H1 (cell line): Measurements from ENCODE around the gene CORIN. TPM values are rescaled to one million over a fixed set of nuclear protein-coding genes. Genes with fewer than 3 reads are reported as not detected.

Experiments used
- CTCF ChIA-PET: fragments of 300-600 bp; sonication (Branson Sonifier 250); formaldehyde crosslinking; loops from one replicate; lab custom pipeline; 2021; ENCODE audit not compliant: partially characterized antibody; lab: Charles Lee
- POLR2A ChIA-PET: fragments of 300-600 bp; sonication (Branson Sonifier 250); formaldehyde crosslinking; loops from one replicate; lab custom pipeline; 2021; ENCODE audit warnings: inconsistent platforms; ENCODE audit not compliant: partially characterized antibody; lab: Charles Lee
- DNase-seq, 2 experiments: peaks; one replicate each; pipeline versions ENCODE4 v3.0.0 to v3.0.0-alpha.2; 2010 to 2022; ENCODE audit warnings: low spot score in 2 of 2, low read depth in 1 of 2, mixed read lengths in 1 of 2
- FAIRE-seq: peaks from 2 replicates; lab custom pipeline; 2011; peaks lifted over from hg19 to GRCh38; lab: Jason Lieb, UNC
- H2AFZ ChIP-seq: 2 replicates; pipeline ENCODE4 v1.8.1; 2012; ENCODE audit warnings: low read length, inconsistent platforms
- H2AK5ac ChIP-seq: 2 replicates; pipeline ENCODE4 v1.6.1; 2013; ENCODE audit warnings: low read depth, low read length
- H2BK120ac ChIP-seq: replicated peaks from 2 replicates; pipeline ENCODE3; 2013; ENCODE audit warnings: low read depth, low read length, inconsistent platforms
- H2BK12ac ChIP-seq: 2 replicates; pipeline ENCODE4 v1.6.1; 2013; ENCODE audit warnings: low read depth, low read length
- H2BK15ac ChIP-seq: 2 replicates; pipeline ENCODE4 v1.6.1; 2013; ENCODE audit warnings: low read length
- H2BK20ac ChIP-seq: 2 replicates; pipeline ENCODE4 v1.6.1; 2013; ENCODE audit warnings: low read length
- H2BK5ac ChIP-seq: 2 replicates; pipeline ENCODE4 v1.6.1; 2013; ENCODE audit warnings: low read depth, low read length
- H3K14ac ChIP-seq: 2 replicates; pipeline ENCODE4 v1.6.1; 2013; ENCODE audit warnings: inconsistent platforms; ENCODE audit not compliant: insufficient read length
- H3K18ac ChIP-seq: 2 replicates; pipeline ENCODE4 v1.6.1; 2013; ENCODE audit warnings: low read length; ENCODE audit errors: extremely low read depth
- H3K23ac ChIP-seq: 2 replicates; pipeline ENCODE4 v1.6.1; 2013; ENCODE audit warnings: inconsistent platforms; ENCODE audit not compliant: insufficient read length
- H3K23me2 ChIP-seq: 2 replicates; pipeline ENCODE4 v1.6.1; 2013; ENCODE audit warnings: low read depth, low read length
- H3K27ac ChIP-seq: 2 replicates; pipeline ENCODE4 v1.6.1; 2011; ENCODE audit warnings: low read depth, low read length, inconsistent platforms
- H3K27me3 ChIP-seq, 4 experiments: replicated peaks in 1 of 4; 1 replicate in 1 of 4; 2 replicates in 3 of 4; pipeline versions ENCODE4 v1.6.1 to v1.8.1; 2011 to 2013; ENCODE audit warnings: low read length in 3 of 4, mild to moderate bottlenecking in 3 of 4, inconsistent platforms in 2 of 4, mixed read lengths in 2 of 4, moderate library complexity in 1 of 4; ENCODE audit not compliant: control insufficient read depth in 3 of 4, insufficient read depth in 3 of 4; ENCODE audit errors: extremely low read depth in 1 of 4
- H3K36me3 ChIP-seq, 4 experiments: 2 replicates each; pipeline versions ENCODE4 v1.6.1 to v1.8.1; 2011 to 2013; ENCODE audit warnings: mild to moderate bottlenecking in 4 of 4, low read length in 3 of 4, moderate library complexity in 2 of 4, control low read depth in 1 of 4, inconsistent platforms in 1 of 4; ENCODE audit not compliant: insufficient read depth in 4 of 4, control insufficient read depth in 2 of 4
- H3K4ac ChIP-seq: replicated peaks from 2 replicates; pipeline ENCODE3; 2013; ENCODE audit warnings: low read length, low read depth, mixed read lengths, inconsistent platforms; ENCODE audit not compliant: insufficient read length
- H3K4me1 ChIP-seq, 4 experiments: replicated peaks in 1 of 4; 1 replicate in 1 of 4; 2 replicates in 3 of 4; pipeline versions ENCODE4 v1.6.1 to v1.8.1; 2011 to 2013; ENCODE audit warnings: low read length in 3 of 4, inconsistent platforms in 2 of 4, mixed read lengths in 1 of 4; ENCODE audit not compliant: insufficient read depth in 4 of 4, control insufficient read depth in 3 of 4
- H3K4me2 ChIP-seq, 2 experiments: 2 replicates each; pipeline versions ENCODE4 v1.6.1 to v1.8.1; 2011 to 2013; ENCODE audit warnings: low read depth in 2 of 2, low read length in 2 of 2, control low read depth in 1 of 2, inconsistent platforms in 1 of 2, mild to moderate bottlenecking in 1 of 2; ENCODE audit not compliant: insufficient read depth in 1 of 2
- H3K4me3 ChIP-seq, 4 experiments: fragments of 200-600, 300-600 bp in 1 of 4; sonication (generic), shearing (Covaris generic), sonication (Bioruptor Twin) in 1 of 4; 2 replicates each; pipeline versions ENCODE4 v1.5.1 to v1.8.1; 2011 to 2016; ENCODE audit warnings: low read length in 4 of 4, low read depth in 3 of 4, control low read depth in 2 of 4, inconsistent platforms in 2 of 4, mild to moderate bottlenecking in 2 of 4, mixed read lengths in 1 of 4, moderate library complexity in 1 of 4; ENCODE audit not compliant: insufficient read depth in 2 of 4; ENCODE audit errors: extremely low read depth in 1 of 4
- H3K56ac ChIP-seq: replicated peaks from 2 replicates; pipeline ENCODE3; 2013; ENCODE audit warnings: low read depth, mild to moderate bottlenecking, mixed read lengths, low read length, inconsistent platforms; ENCODE audit not compliant: insufficient read length
- H3K79me1 ChIP-seq: 2 replicates; pipeline ENCODE4 v1.6.1; 2013; ENCODE audit warnings: low read depth, low read length, control low read depth
- H3K79me2 ChIP-seq, 2 experiments: 2 replicates each; pipeline versions ENCODE4 v1.6.1 to v1.8.1; 2012 to 2013; ENCODE audit warnings: low read length in 2 of 2, mild to moderate bottlenecking in 2 of 2, inconsistent platforms in 1 of 2; ENCODE audit not compliant: insufficient read depth in 2 of 2, control insufficient read depth in 1 of 2
- H3K9ac ChIP-seq, 4 experiments: replicated peaks in 1 of 4; 1 replicate in 1 of 4; 2 replicates in 3 of 4; pipeline versions ENCODE4 v1.6.1 to v1.8.1; 2011 to 2013; ENCODE audit warnings: low read depth in 3 of 4, low read length in 3 of 4, control low read depth in 2 of 4, mild to moderate bottlenecking in 2 of 4, moderate library complexity in 2 of 4, inconsistent platforms in 1 of 4; ENCODE audit errors: extremely low read depth in 1 of 4
- H3K9me3 ChIP-seq, 2 experiments: 2 replicates each; pipeline versions ENCODE4 v1.6.1 to v1.8.1; 2012 to 2013; ENCODE audit warnings: mild to moderate bottlenecking in 2 of 2, moderate library complexity in 2 of 2, control low read depth in 1 of 2, inconsistent platforms in 1 of 2, low read depth in 1 of 2, low read length in 1 of 2, mixed read lengths in 1 of 2; ENCODE audit not compliant: insufficient read depth in 2 of 2
- H4K20me1 ChIP-seq, 2 experiments: replicated peaks in 1 of 2; 2 replicates each; pipeline versions ENCODE3 to v1.8.1; 2011 to 2013; ENCODE audit warnings: inconsistent platforms in 2 of 2, low read length in 2 of 2, mild to moderate bottlenecking in 1 of 2; ENCODE audit not compliant: insufficient read depth in 2 of 2, control insufficient read depth in 1 of 2
- H4K5ac ChIP-seq: 2 replicates; pipeline ENCODE4 v1.6.1; 2013; ENCODE audit warnings: low read length, low read depth, mixed read lengths, inconsistent platforms; ENCODE audit not compliant: insufficient read length
- H4K8ac ChIP-seq: 2 replicates; pipeline ENCODE4 v1.8.0; 2013; ENCODE audit warnings: mild to moderate bottlenecking, moderate library complexity, low read length, inconsistent platforms; ENCODE audit not compliant: insufficient read depth; ENCODE audit errors: extremely low read depth
- H4K91ac ChIP-seq: replicated peaks from 2 replicates; pipeline ENCODE3; 2013; ENCODE audit warnings: low read length, mixed read lengths, inconsistent platforms; ENCODE audit not compliant: insufficient read length
- WGBS, 2 experiments: shearing (Covaris generic) in 1 of 2; methylation state at CpG; one replicate each; pipeline versions ENCODE4 v1.1.6 to v1.1.7; 2013 to 2015; ENCODE audit warnings: low lambda C conversion rate in 2 of 2, mixed read lengths in 2 of 2, inconsistent platforms in 1 of 2, low coverage in 1 of 2, missing lambda C conversion rate in 1 of 2; ENCODE audit not compliant: insufficient replicate concordance in 2 of 2, insufficient coverage in 1 of 2, insufficient read length in 1 of 2; ENCODE audit errors: extremely low coverage in 1 of 2, missing lambda C conversion rate in 1 of 2; 5-methylcytosine and 5-hydroxymethylcytosine counted together
- polyA plus RNA-seq, 7 experiments: library from polyadenylated mRNA; depleted of rRNA in 3 of 7; stranded (reverse) in 5 of 7; unstranded in 2 of 7; fragments of >200 nt in 5 of 7; fragments of 200-250 nt in 2 of 7; gene quantifications; 1 replicate in 5 of 7; 2 replicates in 1 of 7; 4 replicates in 1 of 7; pipeline versions ENCODE4 v1.2.1 to v1.2.3, GENCODE V29; 2011 to 2013; ENCODE audit warnings: missing spikeins in 2 of 7, mixed read lengths in 2 of 7
- total RNA-seq: library from RNA; stranded (reverse); fragmentation: NEBNext Ultra II Directional; extraction: Animal tissue kit (Norgen Biotek cat#: 25700); gene quantifications from 2 replicates; pipeline ENCODE4 v1.2.1, GENCODE V29; 2021

CORIN gene
- total and polyA plus RNA-seq, 2 of the 8 experiments (the other 6 are each of a cell fraction or from before 2014, with no cell fraction given) = 0.09 to 0.32 TPM

DNA sequence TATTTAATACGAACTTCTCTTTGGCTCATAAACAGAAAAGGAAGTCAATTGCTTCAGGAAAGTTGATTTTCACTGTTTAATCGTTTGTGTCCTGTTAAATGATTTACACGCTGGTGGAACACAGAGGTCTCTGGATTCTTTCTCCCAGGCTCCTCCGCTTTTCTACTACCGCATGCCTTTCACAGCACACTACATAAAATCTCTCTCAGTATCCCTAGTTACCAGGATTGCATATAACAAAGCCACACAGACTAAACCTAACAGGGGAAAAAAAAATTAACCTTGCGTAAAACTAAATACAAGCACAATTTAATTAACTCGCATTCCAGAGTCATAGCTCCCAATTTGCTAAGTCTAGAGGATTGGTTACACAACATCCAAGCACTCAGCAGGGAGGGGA is 133.9 kb downstream of the CORIN start:
- Histone ChIP-seq H3K79me2 (no peaks in the 10 kb centered on the region), H3K4me2 (no peak overlapping the region), H3K36me3 (no peaks in the 10 kb centered on the region), H4K91ac (no peak overlapping the region), H2BK15ac (no peak overlapping the region), H3K4ac (no peak overlapping the region), H3K27me3 (no peaks in the 10 kb centered on the region), H2BK12ac (no peak overlapping the region), H3K23me2 (no peaks in the 10 kb centered on the region), H3K9me3 (no peaks in the 10 kb centered on the region), H3K27ac (no peak overlapping the region), H4K20me1 (no peaks in the 10 kb centered on the region), H3K4me1 (no peaks in the 10 kb centered on the region), H3K9ac (no peak overlapping the region), H3K56ac (no peak overlapping the region), H3K18ac (no peak overlapping the region), H4K5ac (no peak overlapping the region), H3K4me3 (no peak overlapping the region), H3K79me1 (no peaks in the 10 kb centered on the region), H3K23ac (no peak overlapping the region), H2BK5ac (no peak overlapping the region), H4K8ac (no peak overlapping the region), H3K14ac (no peak overlapping the region), H2AFZ (no peak overlapping the region), H2AK5ac (no peak overlapping the region), H2BK20ac (no peak overlapping the region), H2BK120ac (no peak overlapping the region)
- no peak for DNase-seq
- WGBS, 2 experiments = 88% methylated on average over 7 of the region's 7 CpGs; no CpG with 5 or more reads in 1 of the 2 experiments
- ChIA-PET POLR2A (no interaction called here), CTCF (interaction anchor here (0.6 to 16.8 kb wide), 8 partner anchors 11 to 135 kb away, joined by 3 to 282 read pairs (median 6); partner anchors contain the start of gene CORIN)
- FAIRE-seq = no peak
